Glutamatergic neuron (in vitro differentiated cells): ENCODE data around the gene VPS72. TPM values are rescaled to one million over a fixed set of nuclear protein-coding genes. Genes with fewer than 3 reads are reported as not detected.

Source experiments
- DNase-seq: peaks from one replicate; pipeline ENCODE4 v3.0.0; 2022
- H3K27ac Mint-ChIP-seq: one replicate; pipeline ENCODE4 v1.8.0; 2020; ENCODE audit warnings: mild to moderate bottlenecking, mixed read lengths, inconsistent platforms; ENCODE audit not compliant: unreplicated experiment
- H3K27me3 Mint-ChIP-seq: one replicate; pipeline ENCODE4 v1.8.0; 2020; ENCODE audit warnings: mild to moderate bottlenecking, moderate library complexity, mixed read lengths, inconsistent platforms; ENCODE audit not compliant: unreplicated experiment
- H3K36me3 Mint-ChIP-seq: one replicate; pipeline ENCODE4 v1.8.0; 2020; ENCODE audit warnings: mild to moderate bottlenecking, mixed read lengths, inconsistent platforms; ENCODE audit not compliant: unreplicated experiment
- H3K4me1 Mint-ChIP-seq: one replicate; pipeline ENCODE4 v1.8.0; 2020; ENCODE audit warnings: mild to moderate bottlenecking, low read depth, mixed read lengths, inconsistent platforms; ENCODE audit not compliant: unreplicated experiment
- H3K4me3 Mint-ChIP-seq: one replicate; pipeline ENCODE4 v1.8.0; 2020; ENCODE audit warnings: mild to moderate bottlenecking, mixed read lengths, inconsistent platforms; ENCODE audit not compliant: unreplicated experiment
- H3K9me3 Mint-ChIP-seq: one replicate; pipeline ENCODE4 v1.8.0; 2020; ENCODE audit warnings: mild to moderate bottlenecking, moderate library complexity, mixed read lengths, inconsistent platforms; ENCODE audit not compliant: unreplicated experiment
- CTCF ChIP-seq: fragments of 200-600 bp; sonication (generic); IDR thresholded peaks from one replicate; pipeline ENCODE4 v1.5.0; 2021; ENCODE audit not compliant: partially characterized antibody, unreplicated experiment
- total RNA-seq: library from RNA; stranded (reverse); fragmentation: NEBNext Ultra II Directional; extraction: Animal tissue kit (Norgen Biotek cat#: 25700); gene quantifications from one replicate; pipeline ENCODE4 v1.2.1, GENCODE V29; 2021; ENCODE audit not compliant: unreplicated experiment

The VPS72 gene
- total RNA-seq, 1 donor from 2014 or later, result 125 TPM

GRCh38 chr1:151176514-151177045 lies 13.4 kb downstream of the VPS72 start:
- Mint-ChIP-seq H3K27ac (no peak overlapping the region), H3K36me3 (peaks cover 16% of the 10 kb centered on the region), H3K4me3 (no peak overlapping the region), H3K4me1 (no peaks in the 10 kb centered on the region), H3K9me3 (no peaks in the 10 kb centered on the region), H3K27me3 (no peaks in the 10 kb centered on the region)
- TF ChIP-seq CTCF, result no peak
- no peak for DNase-seq

- Mint-ChIP-seq H3K27ac (no peak within 1 kb of the TSS), H3K4me1 (no peaks in the 10 kb centered on the region), H3K36me3 (peaks cover 13% of the 10 kb centered on the region), H3K4me3 (no peak within 1 kb of the TSS), H3K27me3 (peaks cover 2% of the 10 kb centered on the region), H3K9me3 (no peaks in the 10 kb centered on the region)
- no peak for DNase-seq
- TF ChIP-seq CTCF, result peak; percentile 64
These were observed 14.1 kb downstream of the VPS72 start, which contains the start of gene TMOD4 for GRCh38 chr1:151175863-151176262. Gene TMOD4, minus strand, starts transcription at chr1:151175981. Its CDS starts 1,106 bp downstream, at chr1:151174875.

- Mint-ChIP-seq H3K27ac (no peak overlapping the region), H3K9me3 (no peaks in the 10 kb centered on the region), H3K36me3 (peaks cover 10% of the 10 kb centered on the region), H3K27me3 (peaks cover 2% of the 10 kb centered on the region), H3K4me1 (no peaks in the 10 kb centered on the region), H3K4me3 (no peak overlapping the region)
- DNase-seq, result no peak
- TF ChIP-seq CTCF, result no peak
These were observed 14.8 kb downstream of the VPS72 start for GRCh38 chr1:151175041-151175741.

GRCh38 chr1:151171190-151171589 lies 18.8 kb downstream of the VPS72 start:
- H3K4me3 Mint-ChIP-seq, result no peak overlapping the region
- no peak for TF ChIP-seq CTCF
- H3K4me1 Mint-ChIP-seq, result no peaks in the 10 kb centered on the region
- no peak overlapping the region for H3K27ac Mint-ChIP-seq
- H3K27me3 Mint-ChIP-seq, result peaks cover 2% of the 10 kb centered on the region
- peaks cover 5% of the 10 kb centered on the region for H3K9me3 Mint-ChIP-seq
- no peak for DNase-seq
- no peaks in the 10 kb centered on the region for H3K36me3 Mint-ChIP-seq

- H3K4me1 Mint-ChIP-seq, result peaks cover 8% of the 10 kb centered on the region
- no peak for TF ChIP-seq CTCF
- H3K9me3 Mint-ChIP-seq, result peaks cover 12% of the 10 kb centered on the region
- peak overlapping the region; percentile 28 for H3K27ac Mint-ChIP-seq
- H3K4me3 Mint-ChIP-seq, result peak overlapping the region; percentile 99
- H3K27me3 Mint-ChIP-seq, result peaks cover 7% of the 10 kb centered on the region
- H3K36me3 Mint-ChIP-seq, result no peaks in the 10 kb centered on the region
- no peak for DNase-seq
These were observed 22.9 kb downstream of the VPS72 start for GRCh38 chr1:151167116-151167515.
